ENCODE measurements around the gene VPS25. TPM values are rescaled to one million over a fixed set of nuclear protein-coding genes. Genes with fewer than 3 reads are reported as not detected.

VPS25 gene
- polyA plus RNA-seq, 2 of the 4 experiments (the other 2 are of a cell fraction): 119 to 143 TPM

DNA sequence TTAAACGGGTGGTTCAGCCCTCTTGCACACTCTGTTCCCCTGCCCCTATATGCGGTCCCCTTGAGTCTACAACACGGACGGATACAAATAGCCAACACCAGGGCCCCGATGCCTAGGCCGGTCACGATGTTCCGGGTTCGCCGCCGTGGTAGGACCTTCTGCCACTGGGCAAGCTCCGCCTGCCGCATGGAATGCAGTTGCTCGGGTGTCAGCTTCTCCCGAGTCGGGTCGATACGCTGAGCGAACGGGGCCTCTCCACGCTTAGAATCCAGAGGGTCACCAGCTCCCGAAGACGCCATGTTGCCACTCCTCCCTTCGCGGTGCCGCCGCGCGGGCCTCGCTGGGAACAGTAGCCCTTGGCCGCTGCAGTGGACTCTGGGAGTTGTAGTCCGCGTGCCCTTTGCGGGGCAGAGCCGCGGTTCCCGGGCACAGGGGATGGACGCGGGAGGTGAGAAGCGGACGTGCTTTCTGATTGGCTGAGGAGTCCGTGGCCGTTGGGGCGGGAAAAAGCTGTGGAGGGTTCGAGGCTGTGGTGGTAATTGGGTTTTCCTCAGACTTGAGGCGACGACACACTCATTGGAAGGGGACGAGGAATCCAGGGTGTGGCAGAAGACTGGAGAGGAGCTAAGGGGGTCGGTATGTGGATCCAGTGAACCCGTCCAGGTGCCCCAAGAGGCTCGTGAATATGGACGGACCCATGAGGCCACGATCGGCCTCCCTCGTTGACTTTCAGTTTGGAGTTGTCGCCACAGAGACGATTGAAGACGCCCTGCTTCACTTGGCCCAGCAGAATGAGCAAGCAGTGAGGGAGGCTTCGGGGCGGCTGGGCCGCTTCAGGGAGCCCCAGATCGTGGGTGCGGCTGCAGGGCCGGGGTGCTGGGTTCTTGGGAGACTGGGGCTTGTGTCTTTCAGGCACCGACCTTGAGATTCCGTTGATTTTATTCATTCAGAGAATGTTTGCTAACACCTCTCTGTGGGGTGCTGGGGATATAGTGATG, 25.4 kb downstream of the VPS25 start, which contains the start of the genes CNTD1 and COA3:
TSS of gene CNTD1 (plus strand) at position 479 of the 998 bp plus-strand sequence. CDS start at position 686, 207 bp downstream.
TSS of gene COA3 (minus strand) at position 322 of the 998 bp plus-strand sequence. CDS start at position 299, 23 bp downstream.
- H3K9me3 ChIP-seq: no peaks in the 10 kb centered on the region
- H3K4me1 ChIP-seq: peaks cover 38% of the 10 kb centered on the region
- H3K4me2 ChIP-seq: peak within 1 kb of the TSS; percentile 96
- 30% methylated on average over 58 of the region's 66 CpGs for WGBS (ENCODE audit: missing lambda C conversion rate)
- ATAC-seq: peak; percentile 97 to 99
- POLR2A ChIA-PET: interaction anchor here (0.6 to 1.9 kb wide), 8 partner anchors 15 to 199 kb away, joined by 3 to 10 read pairs (median 3); partner anchors contain the start of genes BECN1, RETREG3, RPL27 and TUBG1
- peak within 1 kb of the TSS; percentile 83 to 92 for H3K27ac ChIP-seq
- DNase-seq (ENCODE audit: low read depth in 1 of 2, low spot score in 1 of 2): peak; percentile 92 to 96
- TF ChIP-seq SREBF2 (IDR thresholded peaks at IDR 0.05) (no peak), FOXS1 (CRISPR knock-in tag; IDR thresholded peaks at IDR 0.05) (no peak), TFCP2L1 (CRISPR knock-in tag; IDR thresholded peaks at IDR 0.05) (peak; percentile 61; the same call in 1 of the 2 replicates), ZC3H11A (IDR thresholded peaks at IDR 0.05) (no peak), PHF8 (IDR thresholded peaks at IDR 0.05; ENCODE audit: borderline replicate concordance, low read depth) (peak; percentile 79), HOXB5 (CRISPR knock-in tag; IDR thresholded peaks at IDR 0.05) (no peak), NFE2L2 (conservative IDR thresholded peaks at IDR 0.05; ENCODE audit: low read length) (no peak), HOXA7 (CRISPR knock-in tag; IDR thresholded peaks at IDR 0.05) (no peak), SMC3 (IDR thresholded peaks at IDR 0.05) (peak; percentile 8; the same call in 1 of the 3 replicates), RNF2 (IDR thresholded peaks at IDR 0.05; ENCODE audit: borderline replicate concordance, low read depth) (no peak), E2F6 (IDR thresholded peaks at IDR 0.05; ENCODE audit: borderline replicate concordance, low read depth) (peak; percentile 100), BCL3 (IDR thresholded peaks at IDR 0.05) (0 out of 3 replicates have a peak, but pooled peaks have one; percentile 39), CHD2 (IDR thresholded peaks at IDR 0.05; ENCODE audit: low read length, partially characterized antibody) (no peak), MAZ (IDR thresholded peaks at IDR 0.05; ENCODE audit: borderline replicate concordance, low read depth, low read length) (no peak), JUN (IDR thresholded peaks at IDR 0.05) (peak; percentile 41 to 77; a peak in 3 of 5 replicates), RFX5 (IDR thresholded peaks at IDR 0.05) (no peak), POLR2A (IDR thresholded peaks at IDR 0.05; ENCODE audit: low read length) (peak; percentile 81), HDAC2 (IDR thresholded peaks at IDR 0.05) (no peak), TP53 (CRISPR knock-in tag; IDR thresholded peaks at IDR 0.05) (0 out of 2 replicates have a peak, but pooled peaks have one; percentile 10), ZSCAN20 (CRISPR knock-in tag; IDR thresholded peaks at IDR 0.05) (no peak), CTCF (IDR thresholded peaks at IDR 0.05) (no peak), FOSL2 (IDR thresholded peaks at IDR 0.05) (no peak), FOSL2 (CRISPR knock-in tag; IDR thresholded peaks at IDR 0.05) (no peak), RCOR1 (IDR thresholded peaks at IDR 0.05; ENCODE audit: low read depth, low read length) (no peak), FOSB (CRISPR knock-in tag; IDR thresholded peaks at IDR 0.05) (no peak), CHD4 (IDR thresholded peaks at IDR 0.05; ENCODE audit: borderline replicate concordance) (no peak), MAX (IDR thresholded peaks at IDR 0.05) (peak; percentile 100), KDM5A (IDR thresholded peaks at IDR 0.05) (peak; percentile 90), CBX2 (IDR thresholded peaks at IDR 0.05; ENCODE audit: borderline replicate concordance, low read depth) (no peak)
- peak within 1 kb of the TSS; percentile 72 for H3K4me3 ChIP-seq
- CTCF ChIA-PET: interaction anchor here (0.5 to 24.6 kb wide), 10 partner anchors 11 to 1004 kb away, joined by 3 to 336 read pairs (median 4); partner anchors contain the start of genes BECN1 and VPS25
- no peak for FAIRE-seq

Measured in A549 (cell line).